NCI-H1436 (cell line): ENCODE results near the gene POLR2I.
"Not testable (repeated sequence)": the region's sequence is repeated elsewhere in the genome, so short reads cannot be mapped to it uniquely, and the experiment has no call there.

Experiments used
- DNase-seq: peaks from one replicate; lab custom pipeline; 2025; lab: John Stamatoyannopoulos, UW

The POLR2I gene

DNA sequence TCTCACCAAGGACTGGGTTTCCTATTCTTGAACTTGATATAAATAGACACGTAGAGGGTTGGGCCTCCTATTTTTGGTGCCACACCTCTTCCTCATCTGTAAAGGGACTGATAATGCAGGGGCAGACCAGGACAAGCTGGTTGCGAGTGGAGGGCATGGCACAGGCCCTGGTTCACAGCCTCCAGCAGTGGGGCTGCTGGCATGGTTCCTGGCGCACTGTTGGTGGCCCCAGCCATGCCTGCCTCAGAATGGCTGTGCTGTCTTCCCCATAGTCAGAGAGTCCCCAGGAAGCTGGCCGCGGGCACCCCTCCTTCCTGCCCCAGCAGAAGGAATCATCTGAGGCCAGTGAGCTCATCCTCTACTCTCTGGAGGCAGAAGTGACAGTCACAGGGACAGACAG is 14.2 kb downstream of the POLR2I start:
- no peak for DNase-seq

DNA sequence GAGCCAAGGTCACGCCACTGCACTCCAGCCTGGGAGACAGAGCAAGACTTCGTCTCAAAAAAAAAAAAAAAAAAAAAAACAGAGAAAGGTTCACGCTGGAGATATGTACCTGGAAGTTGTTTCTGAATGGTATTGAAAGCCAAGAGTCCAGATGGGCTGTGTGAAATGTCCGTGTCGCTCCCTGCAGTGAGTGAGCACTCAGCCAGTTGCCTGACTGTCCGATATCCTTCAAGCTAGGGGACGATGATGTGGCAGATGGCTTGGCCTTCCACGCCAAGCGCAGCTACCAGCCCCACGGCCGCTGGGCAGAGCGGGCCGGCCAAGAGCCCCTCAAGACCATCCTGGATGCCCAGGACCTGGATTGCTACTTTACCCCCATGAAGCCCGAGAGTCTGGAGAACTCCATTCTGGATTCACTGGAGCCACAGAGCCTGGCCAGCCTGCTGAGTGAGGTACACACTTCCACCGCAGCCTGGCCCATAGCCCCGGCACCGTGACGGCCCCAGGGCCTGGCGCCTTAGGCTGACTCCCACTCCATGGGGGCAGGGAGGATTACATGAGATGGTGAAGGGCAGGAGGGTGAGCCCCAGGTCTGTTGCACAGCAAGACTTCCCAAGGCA is 15.4 kb downstream of the POLR2I start:
- no peak for DNase-seq

DNA sequence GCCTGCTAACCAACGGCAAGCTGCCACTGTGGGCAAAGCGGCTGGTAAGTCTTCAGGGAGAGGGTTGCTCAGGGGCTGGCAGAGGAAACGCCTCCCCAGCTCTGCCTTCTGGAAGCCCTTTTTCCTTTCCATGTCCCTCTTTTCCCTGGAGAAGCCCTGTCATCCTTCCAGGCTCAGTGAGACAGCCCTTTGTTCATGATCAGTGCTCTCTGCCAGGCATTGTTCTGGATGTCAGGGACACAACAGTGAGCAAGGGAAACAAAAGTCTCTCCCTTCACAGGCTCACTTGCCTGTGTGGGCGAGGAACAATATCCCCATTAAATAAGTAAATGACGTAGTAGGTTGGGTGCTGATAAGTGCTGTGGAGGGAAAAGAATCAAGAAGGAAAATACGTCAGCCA is 17.6 kb downstream of the POLR2I start:
- DNase-seq: no peak

DNA sequence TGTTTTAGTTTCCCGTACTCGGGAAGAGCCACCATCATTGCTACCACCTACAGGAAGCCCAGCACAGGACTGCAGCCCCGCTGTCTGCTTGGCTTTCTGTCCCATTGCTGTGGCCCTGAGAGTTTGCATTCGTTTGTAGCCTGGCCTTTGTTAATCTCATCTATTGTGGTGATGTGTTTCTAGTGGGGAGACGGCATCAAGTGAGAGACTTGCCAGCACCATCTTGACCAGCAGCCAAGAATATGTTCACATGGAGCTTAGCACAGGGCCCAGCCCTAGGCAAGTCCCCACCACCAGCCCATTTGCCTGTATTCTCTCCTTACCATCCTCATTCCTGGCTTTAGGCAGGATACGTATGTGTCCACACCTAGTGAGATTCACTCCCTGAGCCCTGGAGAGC is 21.0 kb downstream of the POLR2I start:
- DNase-seq: no peak

DNA sequence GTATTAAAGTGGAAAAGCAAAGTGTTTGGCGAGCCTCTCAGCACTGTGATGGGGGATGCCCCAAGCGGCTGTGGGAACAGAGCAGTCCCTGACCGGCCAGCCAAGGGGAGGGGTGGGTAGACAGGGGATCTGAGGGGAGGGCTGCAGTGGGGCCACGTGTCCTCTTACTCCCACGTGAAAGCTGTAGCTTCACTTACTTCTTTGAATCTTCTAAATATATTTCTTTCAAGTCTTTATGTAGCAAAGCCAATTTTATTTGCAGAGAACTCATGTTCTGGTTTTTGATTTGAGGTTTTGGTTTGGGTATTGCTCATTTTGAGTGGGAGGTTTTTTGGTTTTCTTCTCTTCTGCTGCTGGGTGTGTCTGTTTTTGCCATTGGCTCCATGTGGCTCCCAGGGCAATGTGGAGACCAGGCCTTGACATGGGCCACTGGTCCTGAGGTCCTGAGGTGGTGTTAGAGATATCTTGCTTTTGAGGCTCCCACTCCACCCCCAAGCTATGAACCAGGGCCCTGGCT is 21.5 kb downstream of the POLR2I start:
- no peak for DNase-seq

DNA sequence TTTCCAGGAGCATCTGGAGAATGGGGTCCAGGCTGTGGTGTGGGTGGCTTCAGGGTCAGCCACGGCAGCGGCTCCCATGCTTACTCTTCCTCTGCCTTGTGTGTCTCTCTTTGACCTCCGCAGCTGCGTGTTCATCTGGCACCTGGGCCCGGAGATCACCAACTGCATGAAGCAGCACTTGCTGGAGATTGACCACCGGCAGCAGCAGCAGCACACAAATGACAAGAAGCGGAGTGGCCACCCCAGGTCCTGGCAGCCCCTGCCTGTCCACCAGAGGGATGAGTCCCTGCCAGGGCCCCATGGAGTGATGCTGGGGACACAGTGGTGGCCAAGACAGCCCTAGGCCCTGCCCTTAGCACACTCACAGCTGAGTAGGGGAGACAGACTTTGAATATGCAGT is 22.1 kb downstream of the POLR2I start:
- DNase-seq: no peak

DNA sequence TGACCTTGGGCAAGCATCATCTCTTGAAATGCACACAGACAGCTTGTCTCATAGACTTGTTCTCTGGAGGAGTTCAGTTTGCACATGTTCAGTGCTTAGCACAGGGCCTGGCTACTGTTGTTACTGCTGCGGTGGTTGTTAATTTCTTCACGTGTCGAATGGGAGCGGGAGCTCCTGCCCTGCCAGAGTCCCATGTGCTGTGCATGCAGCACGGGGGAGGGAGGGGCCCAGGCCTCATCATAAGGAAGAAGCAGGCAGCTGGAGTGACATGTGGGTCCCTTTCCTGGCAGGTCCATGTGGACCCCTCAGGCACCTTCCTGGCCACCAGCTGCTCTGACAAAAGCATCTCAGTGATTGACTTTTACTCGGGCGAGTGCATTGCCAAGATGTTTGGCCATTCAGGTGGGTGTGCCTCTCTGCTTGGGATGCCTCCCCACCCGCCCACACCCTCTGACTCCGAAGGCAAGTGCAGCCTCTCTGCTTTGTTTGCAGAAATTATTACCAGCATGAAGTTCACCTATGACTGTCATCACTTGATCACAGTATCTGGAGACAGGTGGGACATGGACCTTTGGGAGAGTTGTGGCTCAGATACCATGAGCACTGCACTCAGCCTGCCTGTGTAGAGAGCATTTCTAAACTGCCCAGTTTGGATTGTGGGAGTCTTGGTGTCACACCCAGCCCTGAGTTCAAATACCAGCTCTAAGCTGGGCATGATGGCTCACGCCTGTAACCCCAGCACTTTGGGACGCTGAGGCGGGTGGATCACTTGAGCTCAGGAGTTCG is 23.6 kb downstream of the POLR2I start:
- DNase-seq: no peak

DNA sequence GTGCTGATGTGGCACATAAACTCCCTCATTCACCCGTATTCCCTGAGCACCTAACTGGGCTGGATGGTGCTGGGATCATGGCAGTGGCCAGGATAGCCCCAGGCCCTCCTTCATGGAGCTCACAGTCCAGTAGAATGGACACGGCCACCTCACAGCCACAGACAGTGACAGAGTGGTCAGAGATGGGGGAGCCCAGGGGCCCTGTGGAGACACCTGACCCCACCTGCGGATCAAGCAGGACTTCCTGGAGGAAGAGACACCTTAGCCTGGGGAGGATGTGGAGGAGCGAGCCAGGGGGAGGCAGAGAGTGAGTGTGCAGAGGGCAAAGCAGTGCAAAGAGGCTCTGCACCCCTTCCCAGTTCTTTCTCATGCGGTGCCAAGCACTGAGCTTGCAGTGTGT is 24.8 kb downstream of the POLR2I start:
- no peak for DNase-seq

DNA sequence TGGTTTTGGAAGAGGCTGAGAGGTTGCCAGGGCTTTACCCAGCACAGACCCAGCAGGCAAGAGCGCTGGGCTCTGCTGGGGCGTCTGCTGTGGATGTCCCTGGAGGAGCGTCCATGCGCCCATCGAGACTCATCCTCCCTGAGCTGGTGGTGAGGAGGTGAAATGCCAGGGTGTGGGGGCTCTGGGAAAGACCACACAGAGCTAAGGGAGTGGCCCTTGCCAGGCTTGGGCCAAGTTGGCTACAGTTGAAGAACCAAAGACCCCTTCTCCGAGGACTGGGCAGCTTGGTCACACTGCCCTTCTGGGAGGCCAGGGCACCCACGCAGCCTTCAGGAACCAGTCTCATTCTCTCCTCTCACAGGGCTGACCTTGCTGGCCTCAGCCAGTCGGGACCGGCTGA is 28.3 kb downstream of the POLR2I start:
- DNase-seq: no peak

DNA sequence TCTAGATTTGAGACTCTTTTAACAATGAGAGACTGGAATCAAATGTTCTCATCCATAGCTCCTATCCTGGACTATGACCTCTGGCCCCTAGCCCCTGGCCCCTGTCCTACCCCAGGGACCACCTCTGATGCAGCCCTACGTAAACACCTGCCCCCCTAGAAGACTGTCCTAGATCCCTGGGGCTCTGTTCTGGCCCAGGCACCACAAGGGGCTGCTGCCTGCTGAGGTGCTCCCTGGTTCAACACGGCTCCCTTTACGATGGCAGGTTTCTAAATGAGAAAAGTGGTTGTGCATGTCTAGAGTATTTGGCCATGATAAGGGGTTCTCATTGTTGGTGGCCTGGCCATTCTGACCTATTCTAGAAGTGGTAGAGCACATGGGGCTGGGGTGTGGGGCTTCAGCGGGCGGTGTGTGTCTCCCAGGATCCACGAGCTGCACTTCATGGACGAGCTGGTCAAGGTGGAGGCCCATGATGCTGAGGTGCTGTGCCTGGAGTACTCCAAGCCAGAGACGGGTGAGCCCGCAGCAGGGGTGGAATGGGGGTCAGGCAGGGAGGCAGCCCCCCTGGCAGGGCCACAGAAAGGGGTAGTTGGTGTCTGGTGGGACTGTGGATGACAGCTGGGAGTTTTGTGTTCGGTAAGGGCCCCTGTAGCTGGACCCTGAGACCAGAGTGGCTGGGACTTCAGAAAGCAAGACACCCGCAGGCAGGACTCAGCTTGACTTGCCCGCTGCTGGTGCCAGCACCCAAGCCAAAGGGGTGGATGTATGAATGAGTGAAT is 30.3 kb downstream of the POLR2I start:
- DNase-seq: no peak

DNA sequence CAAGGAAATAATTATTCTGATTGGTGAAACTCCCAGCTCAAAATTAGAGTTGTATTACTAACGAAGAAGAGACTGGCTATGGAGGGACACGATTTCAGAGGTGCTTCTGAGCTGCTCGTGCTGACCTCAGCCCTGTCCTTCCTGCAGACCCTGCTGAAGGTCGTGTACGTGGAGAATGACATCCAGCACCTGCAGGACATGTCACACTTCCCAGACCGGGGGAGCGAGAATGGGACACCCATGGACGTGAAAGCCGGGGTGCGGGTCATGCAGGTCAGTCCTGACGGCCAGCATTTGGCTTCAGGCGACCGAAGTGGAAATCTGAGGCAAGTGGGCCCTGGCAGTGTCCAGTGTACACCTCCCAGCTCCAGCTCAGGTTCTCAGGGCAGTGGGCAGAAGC is 31.8 kb downstream of the POLR2I start:
- no peak for DNase-seq

DNA sequence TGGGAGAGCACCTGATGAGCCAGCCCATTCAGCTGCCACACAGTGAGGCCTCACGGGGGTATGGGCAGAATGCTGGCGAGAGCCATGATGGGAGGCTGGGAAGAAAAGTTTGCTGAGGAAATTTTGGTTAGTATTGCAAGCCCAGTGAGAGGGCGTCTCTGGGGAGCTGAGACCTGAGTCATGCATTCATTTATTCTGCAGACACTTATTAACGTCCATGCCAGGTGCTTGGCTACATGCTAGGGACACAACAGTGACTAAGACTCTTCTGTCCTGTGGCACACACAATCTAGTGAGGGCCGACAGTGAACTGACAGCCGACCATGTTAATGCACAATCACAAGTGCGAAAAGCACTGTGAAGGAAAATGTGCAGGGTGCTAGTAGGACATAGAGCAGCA is 32.8 kb downstream of the POLR2I start:
- no peak for DNase-seq

DNA sequence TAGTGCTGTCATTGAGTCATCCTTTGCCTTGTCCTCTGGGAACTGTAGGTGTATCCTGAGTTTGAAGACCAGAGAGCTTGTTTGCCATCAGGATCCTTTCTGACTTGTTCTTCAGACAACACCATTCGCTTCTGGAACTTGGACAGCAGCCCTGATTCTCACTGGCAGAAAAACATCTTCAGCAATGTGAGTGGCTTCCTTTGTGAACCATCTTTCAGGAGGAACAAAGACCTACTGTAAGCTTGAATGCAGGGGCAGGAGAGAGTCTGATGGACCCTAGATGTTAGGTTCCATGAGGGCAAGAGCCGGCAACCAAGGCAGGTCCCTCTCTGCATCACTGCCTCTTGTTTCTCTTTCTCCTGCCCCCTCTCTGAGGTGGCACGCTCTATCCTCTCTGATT is 33.3 kb downstream of the POLR2I start:
- no peak for DNase-seq

DNA sequence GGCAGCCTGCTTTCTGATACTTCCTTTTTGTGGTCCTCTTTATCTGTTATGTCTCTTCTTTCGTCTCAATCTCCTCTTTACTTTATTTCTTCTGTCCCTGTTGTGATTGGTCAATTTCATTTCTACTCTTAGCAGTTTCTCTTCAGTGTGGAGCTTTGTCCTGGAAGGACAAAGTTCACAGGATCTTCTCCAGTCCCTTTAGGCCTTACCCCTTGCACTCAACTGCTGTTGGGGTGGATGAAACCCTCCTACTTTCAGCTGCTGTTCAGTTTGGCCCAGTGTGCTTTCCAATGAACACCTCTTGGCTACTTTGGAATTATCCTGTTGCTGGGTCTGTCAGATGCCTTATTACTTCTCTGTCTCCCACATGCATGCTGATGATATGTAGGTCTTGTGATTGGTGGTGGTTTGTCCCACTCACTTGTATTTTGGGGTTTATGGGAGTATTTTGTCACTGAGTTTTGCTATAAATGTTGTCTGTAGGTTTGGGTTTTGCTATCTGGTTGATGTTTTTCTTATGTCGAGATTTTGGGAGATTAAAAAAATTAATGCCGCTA is 35.2 kb downstream of the POLR2I start:
- no peak for DNase-seq

DNA sequence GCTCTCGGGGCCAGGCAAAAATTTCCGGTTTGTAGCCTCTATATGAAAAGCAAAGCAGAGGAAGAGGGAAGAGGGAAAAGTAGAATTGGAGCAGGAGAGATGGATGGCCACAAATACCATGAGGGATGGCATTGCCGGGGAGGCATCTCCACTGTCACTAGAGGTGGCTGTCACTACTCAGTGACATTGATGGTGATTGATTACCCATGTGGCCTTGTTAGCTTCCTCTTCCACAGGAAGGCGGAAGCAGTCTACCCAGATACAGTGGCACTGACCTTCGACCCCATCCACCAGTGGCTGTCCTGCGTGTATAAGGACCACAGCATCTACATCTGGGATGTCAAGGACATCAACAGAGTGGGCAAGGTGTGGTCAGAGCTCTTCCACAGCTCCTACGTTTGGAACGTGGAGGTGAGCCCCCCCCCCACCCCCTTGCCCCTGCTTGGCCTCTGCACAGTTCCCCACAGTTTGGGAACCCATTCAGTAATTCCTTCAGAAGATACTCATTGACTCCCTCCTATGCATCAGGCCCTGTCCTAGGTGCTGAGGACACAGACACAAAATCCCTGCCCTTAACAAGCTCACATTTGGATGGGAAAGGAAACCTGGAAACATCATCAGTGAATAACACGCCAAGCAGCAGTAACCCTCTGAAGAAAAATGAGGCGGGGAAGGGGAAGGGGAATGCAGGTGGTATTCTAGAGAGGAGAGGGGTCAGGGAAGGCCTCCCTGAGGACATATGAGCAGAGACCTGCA is 41.4 kb downstream of the POLR2I start:
- no peak for DNase-seq

DNA sequence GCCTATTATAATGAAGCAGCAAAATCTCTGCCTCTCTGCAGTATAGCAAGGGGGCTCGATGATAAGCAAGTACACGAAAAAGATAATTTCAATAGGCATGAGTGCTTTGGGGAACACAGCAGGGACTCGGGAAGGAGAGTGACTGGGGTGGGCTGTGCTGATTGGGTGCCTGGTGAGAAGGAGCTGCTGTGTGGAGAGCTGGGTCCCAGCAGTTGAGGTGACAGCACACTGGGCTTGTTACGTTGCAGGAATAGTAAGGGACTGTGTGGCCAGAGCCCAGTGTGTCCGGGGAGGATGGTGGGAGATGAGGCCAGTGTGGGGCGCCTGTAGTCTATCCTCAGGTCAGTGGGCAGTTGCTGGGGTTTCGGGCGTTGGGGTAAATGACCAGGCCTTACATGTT is 42.6 kb downstream of the POLR2I start:
- no peak for DNase-seq

DNA sequence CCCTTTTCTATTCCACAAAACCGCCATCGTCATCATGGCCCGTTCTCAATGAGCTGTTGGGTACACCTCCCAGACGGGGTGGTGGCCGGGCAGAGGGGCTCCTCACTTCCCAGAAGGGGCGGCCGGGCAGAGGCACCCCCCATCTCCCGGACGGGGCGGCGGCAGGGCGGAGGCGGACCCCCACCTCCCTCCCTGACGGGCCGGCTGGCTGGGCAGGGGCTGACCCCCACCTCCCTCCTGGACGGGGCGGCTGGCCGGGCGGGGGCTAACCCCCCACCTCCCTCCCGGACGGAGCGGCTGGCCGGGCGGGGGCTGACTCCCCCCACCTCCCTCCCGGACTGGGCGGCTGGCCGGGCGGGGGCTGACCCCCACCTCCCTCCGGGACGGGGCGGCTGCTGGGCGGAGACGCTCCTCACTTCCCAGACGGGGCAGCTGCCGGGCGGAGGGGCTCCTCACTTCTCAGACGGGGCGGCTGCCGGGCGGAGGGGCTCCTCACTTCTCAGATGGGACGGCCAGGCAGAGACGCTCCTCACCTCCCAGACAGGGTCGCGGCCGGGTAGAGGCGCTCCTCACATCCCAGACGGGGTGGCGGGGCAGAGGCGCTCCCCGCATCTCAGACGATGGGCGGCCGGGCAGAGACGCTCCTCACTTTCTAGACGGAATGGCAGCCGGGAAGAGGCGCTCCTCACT is 45.7 kb downstream of the POLR2I start:
- not testable (repeated sequence) for DNase-seq

DNA sequence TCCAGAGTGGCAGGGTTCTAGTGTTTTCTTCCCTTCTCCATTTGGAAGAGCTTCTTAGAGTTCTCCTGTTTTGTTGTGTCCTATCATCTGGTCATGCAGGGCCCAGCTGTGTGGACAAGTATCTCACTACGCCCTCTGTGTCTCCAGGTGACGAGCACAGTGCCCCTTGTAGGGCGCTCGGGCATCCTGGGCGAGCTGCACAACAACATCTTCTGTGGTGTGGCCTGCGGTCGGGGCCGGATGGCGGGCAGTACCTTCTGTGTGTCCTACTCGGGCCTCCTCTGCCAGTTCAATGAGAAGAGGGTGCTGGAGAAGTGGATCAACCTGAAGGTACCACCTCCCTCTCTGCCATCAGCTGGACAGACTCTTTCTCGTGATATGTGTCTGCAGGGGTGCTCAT is 47.0 kb downstream of the POLR2I start:
- no peak for DNase-seq

DNA sequence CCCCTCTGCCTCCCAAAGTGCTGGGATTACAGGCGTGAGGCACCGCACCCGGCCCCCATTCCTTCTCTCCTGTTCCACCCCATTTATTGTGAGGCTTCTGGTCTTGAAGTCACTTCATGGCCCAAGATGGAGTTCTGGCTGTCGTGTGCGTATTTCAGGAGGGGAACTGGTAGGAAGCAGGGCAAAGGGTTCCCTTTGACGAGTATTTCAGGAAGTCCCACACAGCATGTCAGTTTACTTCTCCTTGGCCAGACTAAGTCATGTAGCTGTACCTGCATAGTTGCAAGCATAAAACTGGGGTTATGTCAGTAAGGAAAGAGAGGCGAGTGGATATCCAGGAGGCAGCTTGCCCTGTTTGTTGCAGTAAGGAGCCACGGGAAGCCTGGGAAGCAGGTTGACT is 49.8 kb downstream of the POLR2I start:
- DNase-seq: no peak
